ENCODE data around the gene TMEM45B. TPM values are rescaled to one million over a fixed set of nuclear protein-coding genes. Genes with fewer than 3 reads are reported as not detected.
A peak's percentile ranks its signal among the peaks of the same experiment; 100 is the strongest.

The TMEM45B gene
- total and polyA plus RNA-seq, 2 donors (not counting 1 experiment from before 2014, with no cell fraction given): not detected

DNA sequence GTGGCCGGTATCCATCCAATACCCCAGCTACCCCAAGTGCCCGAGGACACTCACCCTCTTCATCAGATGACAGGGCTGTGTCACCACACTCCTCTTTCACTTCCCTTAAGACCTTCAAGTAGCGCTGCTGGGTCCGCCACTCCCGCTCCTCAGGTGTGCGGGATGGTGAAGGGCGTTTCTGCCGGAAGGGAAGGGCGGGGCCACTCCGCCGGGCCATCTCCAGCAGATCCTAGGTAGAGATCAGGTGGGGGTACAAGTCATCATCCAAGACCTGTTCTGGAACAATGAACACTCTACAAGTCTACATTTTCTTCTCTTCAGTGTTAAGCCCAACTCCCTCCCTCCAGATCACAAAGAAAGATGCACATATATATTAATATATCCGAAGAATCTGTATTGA lies 69.7 kb downstream of the TMEM45B start:
- no peak overlapping the region for H3K27ac ChIP-seq (ENCODE audit: insufficient read depth, low read length)
- H4K20me1 ChIP-seq (ENCODE audit: control insufficient read depth, extremely low read depth, insufficient read depth, low read length): no peaks in the 10 kb centered on the region
- no peak for DNase-seq (ENCODE audit: low read depth in 2 of 2)
- H3K36me3 ChIP-seq (ENCODE audit: control insufficient read depth, insufficient read depth, low read length): peaks cover 14% of the 10 kb centered on the region
- no peaks in the 10 kb centered on the region for H3K27me3 ChIP-seq (ENCODE audit: control insufficient read depth, insufficient read depth, low read length)
- no peaks in the 10 kb centered on the region for H3K9me3 ChIP-seq (ENCODE audit: control insufficient read depth, insufficient read depth, low read depth, low read length)
- no peaks in the 10 kb centered on the region for H3K79me2 ChIP-seq (ENCODE audit: control insufficient read depth, insufficient read depth, low read length)
- no peak overlapping the region for H3K9ac ChIP-seq (ENCODE audit: insufficient read depth, low read length)
- no peak overlapping the region for H2AFZ ChIP-seq (ENCODE audit: low read length)
- no peaks in the 10 kb centered on the region for H3K4me1 ChIP-seq (ENCODE audit: control insufficient read depth, extremely low read depth, insufficient read depth, low read length)
- TF ChIP-seq EZH2 (IDR thresholded peaks at IDR 0.05; ENCODE audit: low read length, missing control alignments): no peak
- TF ChIP-seq, protein P1, sequence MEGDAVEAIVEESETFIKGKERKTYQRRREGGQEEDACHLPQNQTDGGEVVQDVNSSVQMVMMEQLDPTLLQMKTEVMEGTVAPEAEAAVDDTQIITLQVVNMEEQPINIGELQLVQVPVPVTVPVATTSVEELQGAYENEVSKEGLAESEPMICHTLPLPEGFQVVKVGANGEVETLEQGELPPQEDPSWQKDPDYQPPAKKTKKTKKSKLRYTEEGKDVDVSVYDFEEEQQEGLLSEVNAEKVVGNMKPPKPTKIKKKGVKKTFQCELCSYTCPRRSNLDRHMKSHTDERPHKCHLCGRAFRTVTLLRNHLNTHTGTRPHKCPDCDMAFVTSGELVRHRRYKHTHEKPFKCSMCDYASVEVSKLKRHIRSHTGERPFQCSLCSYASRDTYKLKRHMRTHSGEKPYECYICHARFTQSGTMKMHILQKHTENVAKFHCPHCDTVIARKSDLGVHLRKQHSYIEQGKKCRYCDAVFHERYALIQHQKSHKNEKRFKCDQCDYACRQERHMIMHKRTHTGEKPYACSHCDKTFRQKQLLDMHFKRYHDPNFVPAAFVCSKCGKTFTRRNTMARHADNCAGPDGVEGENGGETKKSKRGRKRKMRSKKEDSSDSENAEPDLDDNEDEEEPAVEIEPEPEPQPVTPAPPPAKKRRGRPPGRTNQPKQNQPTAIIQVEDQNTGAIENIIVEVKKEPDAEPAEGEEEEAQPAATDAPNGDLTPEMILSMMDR (conservative IDR thresholded peaks at IDR 0.05 in 1 of 2, IDR thresholded peaks at IDR 0.05 in 1 of 2; ENCODE audit: low read depth in 1 of 2, low read length in 2 of 2): no peak
- H3K4me3 ChIP-seq (replicated peaks in 1 of 4; ENCODE audit: control extremely low read depth in 1 of 4, insufficient read depth in 1 of 4, low read depth in 3 of 4, low read length in 4 of 4): no peak overlapping the region
- H3K4me2 ChIP-seq (ENCODE audit: extremely low read depth, insufficient read depth, low read length): no peak overlapping the region

- H3K36me3 ChIP-seq (ENCODE audit: control insufficient read depth, insufficient read depth, low read length): peaks cover 13% of the 10 kb centered on the region
- no peak overlapping the region for H2AFZ ChIP-seq (ENCODE audit: low read length)
Observed at GRCh38 chr11:129888451-129888850, 72.8 kb downstream of the TMEM45B start.

DNA sequence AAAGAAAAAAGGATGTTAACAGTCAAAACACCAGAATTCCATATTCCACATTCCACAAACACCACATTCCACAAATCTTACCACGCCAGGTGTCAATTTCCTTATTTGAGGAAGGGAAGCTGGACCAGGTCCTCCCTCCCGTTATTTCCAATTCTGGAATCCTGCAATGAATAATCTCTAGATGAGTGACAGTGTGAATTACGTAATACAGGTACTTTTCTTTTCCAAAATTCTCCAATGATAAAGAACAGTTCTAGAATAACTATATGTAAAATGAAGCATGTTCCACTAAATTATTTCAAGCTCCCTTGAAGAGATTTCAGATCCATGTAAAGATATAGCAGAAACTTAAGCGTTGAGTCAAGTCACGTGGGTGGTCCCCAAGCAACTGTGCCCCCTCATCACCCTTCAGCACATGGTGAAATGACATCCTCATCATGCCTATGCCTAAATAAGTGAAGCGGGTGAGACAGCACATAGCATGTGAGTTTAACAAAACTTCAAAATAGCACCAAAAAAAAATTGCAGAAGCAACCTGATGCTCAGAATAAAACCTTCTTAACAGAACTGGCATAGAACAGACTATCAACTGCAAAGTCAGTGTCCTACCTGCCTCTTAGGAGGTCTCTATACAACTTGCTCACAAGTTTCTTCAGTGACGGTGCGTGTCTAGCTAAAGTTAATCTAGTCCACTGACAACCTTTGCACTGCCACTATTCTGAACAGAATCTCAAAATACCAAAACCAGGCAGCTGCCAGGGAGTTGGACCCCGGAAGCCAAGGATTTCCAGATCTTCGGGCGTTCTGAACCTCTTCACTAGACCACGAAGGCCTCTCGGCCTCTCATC lies 78.9 kb downstream of the TMEM45B start:
- Histone ChIP-seq H3K36me3 (ENCODE audit: control insufficient read depth, insufficient read depth, low read length) (no peaks in the 10 kb centered on the region), H4K20me1 (ENCODE audit: control insufficient read depth, extremely low read depth, insufficient read depth, low read length) (no peaks in the 10 kb centered on the region), H3K4me3 (replicated peaks in 1 of 4; ENCODE audit: control extremely low read depth in 1 of 4, insufficient read depth in 1 of 4, low read depth in 3 of 4, low read length in 4 of 4) (peak overlapping the region; percentile 69 to 96 (median 74)), H3K9me3 (ENCODE audit: control insufficient read depth, insufficient read depth, low read depth, low read length) (no peaks in the 10 kb centered on the region), H2AFZ (ENCODE audit: low read length) (peak overlapping the region; percentile 22), H3K79me2 (ENCODE audit: control insufficient read depth, insufficient read depth, low read length) (peaks cover 8% of the 10 kb centered on the region), H3K4me1 (ENCODE audit: control insufficient read depth, extremely low read depth, insufficient read depth, low read length) (peaks cover 2% of the 10 kb centered on the region), H3K4me2 (ENCODE audit: extremely low read depth, insufficient read depth, low read length) (peak overlapping the region; percentile 90), H3K27me3 (ENCODE audit: control insufficient read depth, insufficient read depth, low read length) (no peaks in the 10 kb centered on the region), H3K9ac (ENCODE audit: insufficient read depth, low read length) (peak overlapping the region; percentile 64), H3K27ac (ENCODE audit: insufficient read depth, low read length) (peak overlapping the region; percentile 26)
- TF ChIP-seq, protein P1 (conservative IDR thresholded peaks at IDR 0.05 in 1 of 2, IDR thresholded peaks at IDR 0.05 in 1 of 2; ENCODE audit: low read depth in 1 of 2, low read length in 2 of 2): no peak
- TF ChIP-seq EZH2 (IDR thresholded peaks at IDR 0.05; ENCODE audit: low read length, missing control alignments): no peak
- peak; percentile 4 to 9 for DNase-seq (ENCODE audit: low read depth in 2 of 2)

More at GRCh38 chr11:129888451-129888850, 72.8 kb downstream of the TMEM45B start:
- DNase-seq (ENCODE audit: low read depth in 2 of 2): no peak
- H3K4me3 ChIP-seq (replicated peaks in 1 of 4; ENCODE audit: control extremely low read depth in 1 of 4, insufficient read depth in 1 of 4, low read depth in 3 of 4, low read length in 4 of 4): no peak overlapping the region
- no peaks in the 10 kb centered on the region for H3K9me3 ChIP-seq (ENCODE audit: control insufficient read depth, insufficient read depth, low read depth, low read length)
- H3K27me3 ChIP-seq (ENCODE audit: control insufficient read depth, insufficient read depth, low read length): no peaks in the 10 kb centered on the region
- H3K4me1 ChIP-seq (ENCODE audit: control insufficient read depth, extremely low read depth, insufficient read depth, low read length): no peaks in the 10 kb centered on the region
- no peak overlapping the region for H3K4me2 ChIP-seq (ENCODE audit: extremely low read depth, insufficient read depth, low read length)
- peaks cover under 1% of the 10 kb centered on the region for H3K79me2 ChIP-seq (ENCODE audit: control insufficient read depth, insufficient read depth, low read length)
- TF ChIP-seq, protein P1 (conservative IDR thresholded peaks at IDR 0.05 in 1 of 2, IDR thresholded peaks at IDR 0.05 in 1 of 2; ENCODE audit: low read depth in 1 of 2, low read length in 2 of 2): no peak
- TF ChIP-seq EZH2 (IDR thresholded peaks at IDR 0.05; ENCODE audit: low read length, missing control alignments): no peak
- no peaks in the 10 kb centered on the region for H4K20me1 ChIP-seq (ENCODE audit: control insufficient read depth, extremely low read depth, insufficient read depth, low read length)
- no peak overlapping the region for H3K9ac ChIP-seq (ENCODE audit: insufficient read depth, low read length)
- H3K27ac ChIP-seq (ENCODE audit: insufficient read depth, low read length): no peak overlapping the region

Data from fibroblast of lung (primary cell).